ENCODE measurements around the gene PTGFRN. TPM values are rescaled to one million over a fixed set of nuclear protein-coding genes. Genes with fewer than 3 reads are reported as not detected.
"Not testable (repeated sequence)": the region's sequence is repeated elsewhere in the genome, so short reads cannot be mapped to it uniquely, and the experiment has no call there.

The PTGFRN gene
- total RNA-seq, 2 experiments from 2014 or later = 11.6 to 11.8 TPM

- no peak overlapping the region for H3K27ac Mint-ChIP-seq
- peaks cover 33% of the 10 kb centered on the region for H3K4me1 Mint-ChIP-seq
- no peaks in the 10 kb centered on the region for H3K9me3 Mint-ChIP-seq (ENCODE audit: low read depth)
- ChIA-PET POLR2A (no interaction called here), CTCF (interaction anchor here (0.6 kb wide), 2 partner anchors 48 to 258 kb away, joined by 3 read pairs; no protein-coding TSS in a partner anchor)
- no peak overlapping the region for H3K4me3 Mint-ChIP-seq
- intact Hi-C loops (cut with DNase I, micrococcal nuclease) = loop anchor here (2.0 to 5.0 kb wide), 3 partner anchors 55 to 58 kb away; no protein-coding TSS in a partner anchor
- no peaks in the 10 kb centered on the region for H3K27me3 Mint-ChIP-seq
- DNase-seq = no peak
- ATAC-seq = no peak
- no peaks in the 10 kb centered on the region for H3K36me3 Mint-ChIP-seq (ENCODE audit: low read depth)
Observed at GRCh38 chr1:116875391-116875790, 34.3 kb upstream of the PTGFRN start.

- H3K36me3 Mint-ChIP-seq (ENCODE audit: low read depth); H3K27me3 Mint-ChIP-seq; DNase-seq; POLR2A ChIA-PET; ATAC-seq; H3K27ac Mint-ChIP-seq; H3K9me3 Mint-ChIP-seq (ENCODE audit: low read depth); H3K4me3 Mint-ChIP-seq: not testable (repeated sequence)
- intact Hi-C loops (cut with DNase I, micrococcal nuclease) = loop anchor here (2.0 to 5.0 kb wide), 3 partner anchors 55 to 59 kb away; no protein-coding TSS in a partner anchor
- CTCF ChIA-PET = interaction anchor here (0.6 kb wide), 1 partner anchor 48 kb away, joined by 3 read pairs; no protein-coding TSS in a partner anchor
- peaks cover 33% of the 10 kb centered on the region for H3K4me1 Mint-ChIP-seq
Observed at GRCh38 chr1:116875946-116876345, 33.8 kb upstream of the PTGFRN start.

- peaks cover 40% of the 10 kb centered on the region for H3K4me1 Mint-ChIP-seq
- no peaks in the 10 kb centered on the region for H3K27me3 Mint-ChIP-seq
- H3K36me3 Mint-ChIP-seq (ENCODE audit: low read depth) = no peaks in the 10 kb centered on the region
- ChIA-PET CTCF (interaction anchor here (0.6 to 2.0 kb wide), 15 partner anchors 54 to 265 kb away, joined by 3 to 7 read pairs (median 4); no protein-coding TSS in a partner anchor), POLR2A (interaction anchor here (1.0 kb wide), 1 partner anchor 113 kb away, joined by 6 read pairs; no protein-coding TSS in a partner anchor)
- no peak overlapping the region for H3K27ac Mint-ChIP-seq
- H3K4me3 Mint-ChIP-seq = no peak overlapping the region
- ATAC-seq = no peak
- DNase-seq = peak; percentile 14
- no peaks in the 10 kb centered on the region for H3K9me3 Mint-ChIP-seq (ENCODE audit: low read depth)
- intact Hi-C loops (cut with DNase I, micrococcal nuclease) = loop anchor here in 1 of 2 experiments (5.0 kb wide), 2 partner anchors 55 to 60 kb away; no protein-coding TSS in a partner anchor
Observed at GRCh38 chr1:116877141-116877818, 32.4 kb upstream of the PTGFRN start.

GRCh38 chr1:116878804-116879477, 30.8 kb upstream of the PTGFRN start:
- intact Hi-C loops (cut with DNase I, micrococcal nuclease) = loop anchor here in 1 of 2 experiments (1.0 to 5.0 kb wide), 3 partner anchors 53 to 142 kb away; no protein-coding TSS in a partner anchor

GRCh38 chr1:116879478-116880133, 30.1 kb upstream of the PTGFRN start:
- ChIA-PET CTCF (interaction anchor here (1.1 to 3.0 kb wide), 4 partner anchors 15 to 249 kb away, joined by 3 to 17 read pairs (median 5); no protein-coding TSS in a partner anchor), POLR2A (interaction anchor here (0.5 kb wide), 1 partner anchor 177 kb away, joined by 3 read pairs; no protein-coding TSS in a partner anchor)
- DNase-seq = peak; percentile 11
- Mint-ChIP-seq H3K4me1 (peaks cover 27% of the 10 kb centered on the region), H3K9me3 (ENCODE audit: low read depth) (no peaks in the 10 kb centered on the region), H3K27me3 (no peaks in the 10 kb centered on the region), H3K27ac (no peak overlapping the region), H3K36me3 (ENCODE audit: low read depth) (no peaks in the 10 kb centered on the region), H3K4me3 (no peak overlapping the region)
- no peak for ATAC-seq
- intact Hi-C loops (cut with DNase I, micrococcal nuclease) = loop anchor here (2.0 to 5.0 kb wide), 4 partner anchors 53 to 155 kb away; no protein-coding TSS in a partner anchor

More at GRCh38 chr1:116878804-116879477, 30.8 kb upstream of the PTGFRN start:
- Mint-ChIP-seq H3K27ac (no peak overlapping the region), H3K4me1 (peaks cover 29% of the 10 kb centered on the region), H3K27me3 (no peaks in the 10 kb centered on the region), H3K4me3 (no peak overlapping the region), H3K9me3 (ENCODE audit: low read depth) (no peaks in the 10 kb centered on the region), H3K36me3 (ENCODE audit: low read depth) (no peaks in the 10 kb centered on the region)
- peak; percentile 24 for DNase-seq
- ChIA-PET CTCF (interaction anchor here (0.7 to 2.0 kb wide), 6 partner anchors 36 to 250 kb away, joined by 3 to 6 read pairs (median 5); no protein-coding TSS in a partner anchor), POLR2A (interaction anchor here (0.5 to 0.7 kb wide), 2 partner anchors 91 to 178 kb away, joined by 3 to 4 read pairs; no protein-coding TSS in a partner anchor)
- peak; percentile 21 for ATAC-seq

- DNase-seq = no peak
- ATAC-seq = no peak
- Mint-ChIP-seq H3K27ac (no peak overlapping the region), H3K36me3 (ENCODE audit: low read depth) (no peaks in the 10 kb centered on the region), H3K27me3 (no peaks in the 10 kb centered on the region), H3K4me1 (peaks cover 17% of the 10 kb centered on the region), H3K4me3 (no peak overlapping the region), H3K9me3 (ENCODE audit: low read depth) (no peaks in the 10 kb centered on the region)
- ChIA-PET CTCF (interaction anchor here (0.6 to 3.0 kb wide), 8 partner anchors 8 to 158 kb away, joined by 3 to 17 read pairs (median 4); no protein-coding TSS in a partner anchor), POLR2A (no interaction called here)
- intact Hi-C loops (cut with DNase I, micrococcal nuclease) = loop anchor here (1.0 to 5.0 kb wide), 3 partner anchors 144 to 156 kb away; no protein-coding TSS in a partner anchor
Observed at GRCh38 chr1:116880917-116881316, 28.8 kb upstream of the PTGFRN start.

- no peak overlapping the region for H3K4me3 Mint-ChIP-seq
- no peaks in the 10 kb centered on the region for H3K9me3 Mint-ChIP-seq (ENCODE audit: low read depth)
- ChIA-PET POLR2A (interaction anchor here (1.0 kb wide), 1 partner anchor 118 kb away, joined by 10 read pairs; no protein-coding TSS in a partner anchor), CTCF (interaction anchor here (0.6 to 3.0 kb wide), 16 partner anchors 12 to 1408 kb away, joined by 3 to 17 read pairs (median 4); no protein-coding TSS in a partner anchor)
- peak; percentile 77 for ATAC-seq
- no peak overlapping the region for H3K27ac Mint-ChIP-seq
- H3K27me3 Mint-ChIP-seq = no peaks in the 10 kb centered on the region
- intact Hi-C loops (cut with DNase I, micrococcal nuclease) = loop anchor here (1.0 to 5.0 kb wide), 3 partner anchors 145 to 157 kb away; no protein-coding TSS in a partner anchor
- DNase-seq = peak; percentile 72
- H3K4me1 Mint-ChIP-seq = peaks cover 14% of the 10 kb centered on the region
- H3K36me3 Mint-ChIP-seq (ENCODE audit: low read depth) = no peaks in the 10 kb centered on the region
Observed at GRCh38 chr1:116881879-116882520, 27.7 kb upstream of the PTGFRN start.

GRCh38 chr1:116882866-116883265, 26.9 kb upstream of the PTGFRN start:
- no peaks in the 10 kb centered on the region for H3K36me3 Mint-ChIP-seq (ENCODE audit: low read depth)
- no peaks in the 10 kb centered on the region for H3K27me3 Mint-ChIP-seq
- no peak overlapping the region for H3K27ac Mint-ChIP-seq
- H3K4me1 Mint-ChIP-seq = peaks cover 14% of the 10 kb centered on the region
- H3K4me3 Mint-ChIP-seq = no peak overlapping the region
- ChIA-PET CTCF (interaction anchor here (0.8 to 3.0 kb wide), 8 partner anchors 11 to 145 kb away, joined by 3 to 17 read pairs (median 4); no protein-coding TSS in a partner anchor), POLR2A (interaction anchor here (1.0 kb wide), 1 partner anchor 119 kb away, joined by 10 read pairs; no protein-coding TSS in a partner anchor)
- intact Hi-C loops (cut with DNase I, micrococcal nuclease) = loop anchor here in 1 of 2 experiments (5.0 kb wide), 1 partner anchor 156 kb away; no protein-coding TSS in a partner anchor
- ATAC-seq (no peak), DNase-seq (no peak)
- H3K9me3 Mint-ChIP-seq (ENCODE audit: low read depth) = no peaks in the 10 kb centered on the region

GRCh38 chr1:116886291-116886878, 23.3 kb upstream of the PTGFRN start:
- Mint-ChIP-seq H3K9me3 (ENCODE audit: low read depth) (no peaks in the 10 kb centered on the region), H3K4me1 (peaks cover 14% of the 10 kb centered on the region), H3K4me3 (no peak overlapping the region), H3K27ac (no peak overlapping the region), H3K36me3 (ENCODE audit: low read depth) (no peaks in the 10 kb centered on the region), H3K27me3 (no peaks in the 10 kb centered on the region)
- ChIA-PET CTCF (interaction anchor here (0.9 to 1.5 kb wide), 3 partner anchors 45 to 167 kb away, joined by 3 to 4 read pairs (median 4); no protein-coding TSS in a partner anchor), POLR2A (no interaction called here)
- intact Hi-C loops (cut with DNase I, micrococcal nuclease) = no loop called here
- DNase-seq (no peak), ATAC-seq (no peak)

- H3K4me3 Mint-ChIP-seq = no peak overlapping the region
- ChIA-PET POLR2A (no interaction called here), CTCF (interaction anchor here (0.9 to 1.4 kb wide), 2 partner anchors 44 to 166 kb away, joined by 3 to 4 read pairs; no protein-coding TSS in a partner anchor)
- H3K9me3 Mint-ChIP-seq (ENCODE audit: low read depth) = no peaks in the 10 kb centered on the region
- H3K27me3 Mint-ChIP-seq = no peaks in the 10 kb centered on the region
- H3K27ac Mint-ChIP-seq = no peak overlapping the region
- DNase-seq (no peak), ATAC-seq (no peak)
- intact Hi-C loops (cut with DNase I, micrococcal nuclease) = no loop called here
- no peaks in the 10 kb centered on the region for H3K36me3 Mint-ChIP-seq (ENCODE audit: low read depth)
- peaks cover 9% of the 10 kb centered on the region for H3K4me1 Mint-ChIP-seq
Observed at GRCh38 chr1:116887212-116887611, 22.5 kb upstream of the PTGFRN start.
